Endothelial cell of umbilical vein (primary cell): Measurements from ENCODE around the gene UNC5C. TPM values are rescaled to one million over a fixed set of nuclear protein-coding genes. Genes with fewer than 3 reads are reported as not detected.

Source experiments
- BruUV-seq: library from RNA; stranded (reverse); fragments of 400-500 nt; replicated peaks from 2 replicates; lab custom pipeline; 2021; lab: Mats Ljungman, UMichigan
- CTCF ChIA-PET: fragments of 300-600, 350-600 bp; sonication (Branson Sonifier 250); formaldehyde crosslinking; loops from one replicate; lab custom pipeline; 2021; ENCODE audit warnings: antibody characterized with exemption, inconsistent platforms; lab: Charles Lee
- POLR2A ChIA-PET: fragments of 300-600, 350-600 bp; sonication (Branson Sonifier 250); formaldehyde crosslinking; loops from one replicate; lab custom pipeline; 2021; ENCODE audit warnings: antibody characterized with exemption, inconsistent platforms; lab: Charles Lee
- DNase-seq: peaks from one replicate; pipeline ENCODE4 v3.0.0-alpha.2; 2011; ENCODE audit warnings: low read depth, low spot score
- FAIRE-seq: peaks from 2 replicates; lab custom pipeline; 2011; peaks lifted over from hg19 to GRCh38; lab: Jason Lieb, UNC
- H2AFZ ChIP-seq: 2 replicates; pipeline ENCODE4 v1.6.0; 2012; ENCODE audit warnings: low read depth, low read length, control low read depth, inconsistent platforms
- H3K27ac ChIP-seq: 2 replicates; pipeline ENCODE4 v1.5.1; 2011; ENCODE audit warnings: low read depth, mild to moderate bottlenecking, control low read depth, low read length, moderate library complexity; ENCODE audit not compliant: insufficient read depth
- H3K27me3 ChIP-seq, 2 experiments: 2 replicates each; pipeline versions ENCODE4 v1.6.0 to v1.6.1; 2011; ENCODE audit warnings: low read length in 2 of 2, mixed read lengths in 1 of 2; ENCODE audit not compliant: control insufficient read depth in 2 of 2, insufficient read depth in 2 of 2
- H3K36me3 ChIP-seq, 2 experiments: 2 replicates in 1 of 2; 3 replicates in 1 of 2; pipeline ENCODE4 v1.5.1; 2011; ENCODE audit warnings: low read length in 2 of 2, mild to moderate bottlenecking in 1 of 2, moderate library complexity in 1 of 2; ENCODE audit not compliant: control insufficient read depth in 2 of 2, insufficient read depth in 2 of 2; ENCODE audit errors: extremely low read depth in 1 of 2
- H3K4me1 ChIP-seq: 3 replicates; pipeline ENCODE4 v1.5.1; 2011; ENCODE audit warnings: mild to moderate bottlenecking, low read length; ENCODE audit not compliant: control insufficient read depth, insufficient read depth; ENCODE audit errors: extremely low read depth
- H3K4me2 ChIP-seq: 2 replicates; pipeline ENCODE4 v1.6.1; 2011; ENCODE audit warnings: low read length, control low read depth, mixed read lengths; ENCODE audit not compliant: insufficient read depth
- H3K4me3 ChIP-seq, 3 experiments: fragments of 200-600 bp in 1 of 3; sonication (generic), shearing (Covaris generic) in 1 of 3; replicated peaks in 1 of 3; 2 replicates each; pipeline ENCODE4 v1.5.1; 2011 to 2016; ENCODE audit warnings: control low read depth in 3 of 3, low read length in 3 of 3, mild to moderate bottlenecking in 2 of 3, inconsistent platforms in 1 of 3, low read depth in 1 of 3, moderate library complexity in 1 of 3; ENCODE audit not compliant: insufficient read depth in 1 of 3
- H3K79me2 ChIP-seq: 2 replicates; pipeline ENCODE4 v1.6.0; 2012; ENCODE audit warnings: low read length, inconsistent platforms; ENCODE audit not compliant: control insufficient read depth, insufficient read depth
- H3K9ac ChIP-seq: replicated peaks from 2 replicates; pipeline ENCODE3; 2011; ENCODE audit warnings: low read length, control low read depth; ENCODE audit not compliant: insufficient read depth; ENCODE audit errors: extremely low read depth
- H3K9me1 ChIP-seq: replicated peaks from 3 replicates; pipeline ENCODE4 v1.6.0; 2011; ENCODE audit warnings: mild to moderate bottlenecking, low read length; ENCODE audit not compliant: control insufficient read depth, insufficient read depth; ENCODE audit errors: extremely low read depth
- H3K9me3 ChIP-seq: replicated peaks from 2 replicates; pipeline ENCODE4 v1.5.1; 2012; ENCODE audit warnings: low read length, inconsistent platforms; ENCODE audit not compliant: control insufficient read depth, insufficient read depth
- H4K20me1 ChIP-seq: replicated peaks from 2 replicates; pipeline ENCODE3; 2011; ENCODE audit warnings: mild to moderate bottlenecking, low read length; ENCODE audit not compliant: control insufficient read depth, insufficient read depth; ENCODE audit errors: extremely low read depth
- CTCF ChIP-seq, 2 donors: IDR thresholded peaks; 1 replicate in 1 of 2; 2 replicates in 1 of 2; pipeline ENCODE4 v1.5.1; 2011; ENCODE audit warnings: low read length in 2 of 2, mild to moderate bottlenecking in 2 of 2, moderate library complexity in 2 of 2, control low read depth in 1 of 2, inconsistent platforms in 1 of 2, low read depth in 1 of 2; ENCODE audit not compliant: insufficient read depth in 1 of 2; ENCODE audit errors: extremely low read depth in 1 of 2
- EZH2 ChIP-seq: IDR thresholded peaks from 2 replicates; pipeline ENCODE4 v1.6.1; 2012; ENCODE audit warnings: borderline replicate concordance, low read depth, mild to moderate bottlenecking, moderate library complexity, low read length, inconsistent platforms; ENCODE audit not compliant: severe bottlenecking
- FOS ChIP-seq: IDR thresholded peaks from 2 replicates; pipeline ENCODE4 v1.6.1; 2011; ENCODE audit warnings: mild to moderate bottlenecking, low read length, moderate library complexity, borderline replicate concordance; ENCODE audit not compliant: insufficient read depth
- GATA2 ChIP-seq: IDR thresholded peaks from 2 replicates; pipeline ENCODE4 v1.7.0; 2011; ENCODE audit warnings: low read depth, mild to moderate bottlenecking, moderate library complexity, mixed read lengths, low read length; ENCODE audit not compliant: insufficient read length, insufficient read depth
- JUN ChIP-seq: IDR thresholded peaks from 2 replicates; pipeline ENCODE4 v1.6.1; 2011; ENCODE audit warnings: borderline replicate concordance, low read depth; ENCODE audit not compliant: insufficient read length, insufficient read depth
- MAX ChIP-seq: IDR thresholded peaks from 2 replicates; pipeline ENCODE4 v1.6.1; 2011; ENCODE audit not compliant: insufficient read depth, insufficient read length
- MYC ChIP-seq: IDR thresholded peaks from one replicate; pipeline ENCODE4 v1.6.1; 2011; ENCODE audit warnings: mild to moderate bottlenecking, low read depth, low read length
- POLR2A ChIP-seq: IDR thresholded peaks from 2 replicates; pipeline ENCODE4 v1.6.1; 2012; ENCODE audit warnings: low read depth, mild to moderate bottlenecking, control low read depth, low read length
- POLR2AphosphoS5 ChIP-seq: IDR thresholded peaks from 2 replicates; pipeline ENCODE4 v1.6.1; 2012; ENCODE audit warnings: low read depth, mild to moderate bottlenecking, control low read depth, low read length, moderate library complexity; ENCODE audit not compliant: insufficient read depth
- dilution Hi-C: fragments of 300-500 bp; cut with MboI; formaldehyde crosslinking; loops from one replicate; pipeline ENCODE4 v1.15.0; 2019; ENCODE audit warnings: low sequenced_read_pairs; ENCODE audit not compliant: extremely low pct_ligation_motif_present
- intact Hi-C: fragments of 100-400 bp; cut with micrococcal nuclease; formaldehyde crosslinking; loops from one replicate; pipeline ENCODE4 v1.10.0; 2022
- polyA plus RNA-seq, 4 experiments: library from polyadenylated mRNA; depleted of rRNA in 3 of 4; stranded (reverse) in 3 of 4; unstranded in 1 of 4; fragments of >200 nt; gene quantifications; 2 replicates each; pipeline versions ENCODE4 v1.2.1 to v1.2.3, GENCODE V29; 2011 to 2012; ENCODE audit warnings: missing spikeins in 1 of 4
- total RNA-seq: library from RNA; stranded (reverse); gene quantifications from 2 replicates; pipeline ENCODE4 v1.2.3, GENCODE V29; 2021

Gene UNC5C
- total and polyA plus RNA-seq, 2 donors (not counting 3 experiments of a cell fraction or from before 2014, with no cell fraction given) = 0.44 to 0.53 TPM

GRCh38 chr4:95340191-95340590, 208.6 kb downstream of the UNC5C start:
- dilution Hi-C loops = no loop called here
- H3K79me2 ChIP-seq = no peaks in the 10 kb centered on the region
- no peak overlapping the region for H2AFZ ChIP-seq
- CTCF ChIA-PET = interaction anchor here (1.4 kb wide), 1 partner anchor 10 kb away, joined by 4 read pairs; no protein-coding TSS in a partner anchor
- H3K9ac ChIP-seq = no peak overlapping the region
- no peaks in the 10 kb centered on the region for H3K27me3 ChIP-seq
- POLR2A ChIA-PET = no interaction called here
- H3K9me3 ChIP-seq = no peaks in the 10 kb centered on the region
- no peak for DNase-seq
- H3K36me3 ChIP-seq = no peaks in the 10 kb centered on the region
- no peak overlapping the region for H3K4me3 ChIP-seq
- no peak overlapping the region for H3K4me2 ChIP-seq
- no peak overlapping the region for H3K27ac ChIP-seq
- no peak for TF ChIP-seq MAX
- TF ChIP-seq POLR2AphosphoS5 = no peak
- TF ChIP-seq POLR2A = no peak
- TF ChIP-seq GATA2 = no peak
- TF ChIP-seq FOS = no peak
- no peak for TF ChIP-seq EZH2
- TF ChIP-seq JUN = no peak
- TF ChIP-seq CTCF (IDR thresholded peaks at IDR 0.05; ENCODE audit: extremely low read depth in 1 of 2, insufficient read depth in 1 of 2, low read depth in 1 of 2, low read length in 2 of 2) = no peak
- TF ChIP-seq MYC = no peak
- H3K4me1 ChIP-seq = no peaks in the 10 kb centered on the region
- no peaks in the 10 kb centered on the region for H3K9me1 ChIP-seq
- no peaks in the 10 kb centered on the region for H4K20me1 ChIP-seq
- no peak for FAIRE-seq
- BruUV-seq = no TSS peak
- intact Hi-C loops = no loop called here
